Measurements from ENCODE around the gene NUBP1. TPM values are rescaled to one million over a fixed set of nuclear protein-coding genes. Genes with fewer than 3 reads are reported as not detected.

Gene NUBP1
- total and polyA plus RNA-seq, 9 of the 15 experiments (the other 6 are each of a cell fraction or from before 2014, with no cell fraction given): 17.2 to 55.1 (median 35.6) TPM

DNA sequence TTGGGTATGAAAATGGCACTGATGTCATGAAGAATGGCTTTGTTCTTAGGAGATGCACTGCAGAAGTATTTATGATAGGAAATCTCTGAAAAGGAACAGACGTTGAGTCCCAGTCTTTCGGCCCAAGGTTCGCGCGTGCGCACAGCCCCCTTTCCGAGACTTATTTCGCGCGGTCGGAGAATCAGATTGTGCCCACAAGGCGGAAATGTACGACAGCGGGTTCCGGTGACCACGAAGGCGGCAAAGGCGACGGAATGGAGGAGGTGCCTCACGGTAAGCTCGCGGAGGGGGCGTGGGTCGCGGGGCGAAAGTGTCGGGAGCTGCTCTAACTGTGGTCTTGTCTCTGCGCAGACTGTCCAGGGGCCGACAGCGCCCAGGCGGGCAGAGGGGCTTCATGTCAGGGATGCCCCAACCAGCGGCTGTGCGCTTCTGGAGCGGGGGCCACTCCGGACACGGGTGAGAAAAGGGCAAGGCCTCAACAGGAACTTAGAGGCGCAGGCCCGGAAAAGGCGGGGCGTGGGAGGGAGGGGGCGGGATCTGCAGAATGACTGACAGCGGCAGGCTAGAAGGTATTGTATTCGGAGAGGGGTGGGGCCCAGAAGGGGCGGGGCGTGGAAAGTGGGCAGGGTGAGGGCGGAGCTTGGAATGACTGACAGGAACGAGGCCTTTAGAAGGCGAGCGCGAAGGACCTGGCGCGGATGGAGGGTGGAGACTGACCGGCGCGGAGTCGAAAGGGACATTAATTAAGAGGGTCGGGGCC, at the start of gene NUBP1 (continued):
- TF ChIP-seq, protein P1, sequence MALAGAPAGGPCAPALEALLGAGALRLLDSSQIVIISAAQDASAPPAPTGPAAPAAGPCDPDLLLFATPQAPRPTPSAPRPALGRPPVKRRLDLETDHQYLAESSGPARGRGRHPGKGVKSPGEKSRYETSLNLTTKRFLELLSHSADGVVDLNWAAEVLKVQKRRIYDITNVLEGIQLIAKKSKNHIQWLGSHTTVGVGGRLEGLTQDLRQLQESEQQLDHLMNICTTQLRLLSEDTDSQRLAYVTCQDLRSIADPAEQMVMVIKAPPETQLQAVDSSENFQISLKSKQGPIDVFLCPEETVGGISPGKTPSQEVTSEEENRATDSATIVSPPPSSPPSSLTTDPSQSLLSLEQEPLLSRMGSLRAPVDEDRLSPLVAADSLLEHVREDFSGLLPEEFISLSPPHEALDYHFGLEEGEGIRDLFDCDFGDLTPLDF (CRISPR knock-in tag; IDR thresholded peaks at IDR 0.05): no peak; the same call in 1 of the 2 replicates
- TF ChIP-seq, protein P2, sequence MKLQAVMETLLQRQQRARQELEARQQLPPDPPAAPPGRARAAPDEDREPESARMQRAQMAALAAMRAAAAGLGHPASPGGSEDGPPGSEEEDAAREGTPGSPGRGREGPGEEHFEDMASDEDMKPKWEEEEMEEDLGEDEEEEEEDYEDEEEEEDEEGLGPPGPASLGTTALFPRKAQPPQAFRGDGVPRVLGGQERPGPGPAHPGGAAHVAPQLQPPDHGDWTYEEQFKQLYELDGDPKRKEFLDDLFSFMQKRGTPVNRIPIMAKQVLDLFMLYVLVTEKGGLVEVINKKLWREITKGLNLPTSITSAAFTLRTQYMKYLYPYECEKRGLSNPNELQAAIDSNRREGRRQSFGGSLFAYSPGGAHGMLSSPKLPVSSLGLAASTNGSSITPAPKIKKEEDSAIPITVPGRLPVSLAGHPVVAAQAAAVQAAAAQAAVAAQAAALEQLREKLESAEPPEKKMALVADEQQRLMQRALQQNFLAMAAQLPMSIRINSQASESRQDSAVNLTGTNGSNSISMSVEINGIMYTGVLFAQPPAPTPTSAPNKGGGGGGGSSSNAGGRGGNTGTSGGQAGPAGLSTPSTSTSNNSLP (IDR thresholded peaks at IDR 0.05; ENCODE audit: borderline replicate concordance, low read depth, low read length): no peak
- no peak for TF ChIP-seq KAT2B (IDR thresholded peaks at IDR 0.05; ENCODE audit: low read depth, low read length)
- peak; percentile 78; the same call in 1 of the 2 replicates for TF ChIP-seq CBX1 (IDR thresholded peaks at IDR 0.05; ENCODE audit: low read depth)
- no peak for TF ChIP-seq YBX1 (IDR thresholded peaks at IDR 0.05)
- 0 out of 2 replicates have a peak, but pooled peaks have one; percentile 26 for TF ChIP-seq TRIM28 (IDR thresholded peaks at IDR 0.05)
- TF ChIP-seq TCFL5 (CRISPR knock-in tag; conservative IDR thresholded peaks at IDR 0.05): no peak
- TF ChIP-seq, protein P3, sequence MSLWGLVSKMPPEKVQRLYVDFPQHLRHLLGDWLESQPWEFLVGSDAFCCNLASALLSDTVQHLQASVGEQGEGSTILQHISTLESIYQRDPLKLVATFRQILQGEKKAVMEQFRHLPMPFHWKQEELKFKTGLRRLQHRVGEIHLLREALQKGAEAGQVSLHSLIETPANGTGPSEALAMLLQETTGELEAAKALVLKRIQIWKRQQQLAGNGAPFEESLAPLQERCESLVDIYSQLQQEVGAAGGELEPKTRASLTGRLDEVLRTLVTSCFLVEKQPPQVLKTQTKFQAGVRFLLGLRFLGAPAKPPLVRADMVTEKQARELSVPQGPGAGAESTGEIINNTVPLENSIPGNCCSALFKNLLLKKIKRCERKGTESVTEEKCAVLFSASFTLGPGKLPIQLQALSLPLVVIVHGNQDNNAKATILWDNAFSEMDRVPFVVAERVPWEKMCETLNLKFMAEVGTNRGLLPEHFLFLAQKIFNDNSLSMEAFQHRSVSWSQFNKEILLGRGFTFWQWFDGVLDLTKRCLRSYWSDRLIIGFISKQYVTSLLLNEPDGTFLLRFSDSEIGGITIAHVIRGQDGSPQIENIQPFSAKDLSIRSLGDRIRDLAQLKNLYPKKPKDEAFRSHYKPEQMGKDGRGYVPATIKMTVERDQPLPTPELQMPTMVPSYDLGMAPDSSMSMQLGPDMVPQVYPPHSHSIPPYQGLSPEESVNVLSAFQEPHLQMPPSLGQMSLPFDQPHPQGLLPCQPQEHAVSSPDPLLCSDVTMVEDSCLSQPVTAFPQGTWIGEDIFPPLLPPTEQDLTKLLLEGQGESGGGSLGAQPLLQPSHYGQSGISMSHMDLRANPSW (CRISPR knock-in tag; IDR thresholded peaks at IDR 0.05): 0 out of 2 replicates have a peak, but pooled peaks have one; percentile 79
- TF ChIP-seq, protein P4, sequence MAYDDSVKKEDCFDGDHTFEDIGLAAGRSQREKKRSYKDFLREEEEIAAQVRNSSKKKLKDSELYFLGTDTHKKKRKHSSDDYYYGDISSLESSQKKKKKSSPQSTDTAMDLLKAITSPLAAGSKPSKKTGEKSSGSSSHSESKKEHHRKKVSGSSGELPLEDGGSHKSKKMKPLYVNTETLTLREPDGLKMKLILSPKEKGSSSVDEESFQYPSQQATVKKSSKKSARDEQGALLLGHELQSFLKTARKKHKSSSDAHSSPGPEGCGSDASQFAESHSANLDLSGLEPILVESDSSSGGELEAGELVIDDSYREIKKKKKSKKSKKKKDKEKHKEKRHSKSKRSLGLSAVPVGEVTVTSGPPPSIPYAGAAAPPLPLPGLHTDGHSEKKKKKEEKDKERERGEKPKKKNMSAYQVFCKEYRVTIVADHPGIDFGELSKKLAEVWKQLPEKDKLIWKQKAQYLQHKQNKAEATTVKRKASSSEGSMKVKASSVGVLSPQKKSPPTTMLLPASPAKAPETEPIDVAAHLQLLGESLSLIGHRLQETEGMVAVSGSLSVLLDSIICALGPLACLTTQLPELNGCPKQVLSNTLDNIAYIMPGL (CRISPR knock-in tag; IDR thresholded peaks at IDR 0.05): no peak
- no peak for TF ChIP-seq MYNN (IDR thresholded peaks at IDR 0.05)
- TF ChIP-seq MYNN (CRISPR knock-in tag; IDR thresholded peaks at IDR 0.05): no peak
- TF ChIP-seq, protein P5, sequence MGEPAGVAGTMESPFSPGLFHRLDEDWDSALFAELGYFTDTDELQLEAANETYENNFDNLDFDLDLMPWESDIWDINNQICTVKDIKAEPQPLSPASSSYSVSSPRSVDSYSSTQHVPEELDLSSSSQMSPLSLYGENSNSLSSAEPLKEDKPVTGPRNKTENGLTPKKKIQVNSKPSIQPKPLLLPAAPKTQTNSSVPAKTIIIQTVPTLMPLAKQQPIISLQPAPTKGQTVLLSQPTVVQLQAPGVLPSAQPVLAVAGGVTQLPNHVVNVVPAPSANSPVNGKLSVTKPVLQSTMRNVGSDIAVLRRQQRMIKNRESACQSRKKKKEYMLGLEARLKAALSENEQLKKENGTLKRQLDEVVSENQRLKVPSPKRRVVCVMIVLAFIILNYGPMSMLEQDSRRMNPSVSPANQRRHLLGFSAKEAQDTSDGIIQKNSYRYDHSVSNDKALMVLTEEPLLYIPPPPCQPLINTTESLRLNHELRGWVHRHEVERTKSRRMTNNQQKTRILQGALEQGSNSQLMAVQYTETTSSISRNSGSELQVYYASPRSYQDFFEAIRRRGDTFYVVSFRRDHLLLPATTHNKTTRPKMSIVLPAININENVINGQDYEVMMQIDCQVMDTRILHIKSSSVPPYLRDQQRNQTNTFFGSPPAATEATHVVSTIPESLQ (CRISPR knock-in tag; IDR thresholded peaks at IDR 0.05): no peak; the same call in 1 of the 2 replicates
- no peak for TF ChIP-seq SPI1 (IDR thresholded peaks at IDR 0.05; ENCODE audit: borderline replicate concordance, low read depth, low read length)

All from K562 (cell line).